DMS 273 (cell line): ENCODE results near the gene SEMA3G.
A peak's percentile ranks its signal among the peaks of the same experiment; 100 is the strongest.

ENCODE experiments used
- DNase-seq: peaks from one replicate; lab custom pipeline; 2025; ENCODE audit not compliant: unreplicated experiment; lab: John Stamatoyannopoulos, UW

SEMA3G gene

GRCh38 chr3:52479877-52480575, 35.1 kb upstream of the SEMA3G start:
- no peak for DNase-seq

GRCh38 chr3:52479037-52479876, 34.4 kb upstream of the SEMA3G start:
- no peak for DNase-seq

- DNase-seq = no peak
Observed at GRCh38 chr3:52477796-52478095, 32.8 kb upstream of the SEMA3G start.

GRCh38 chr3:52477076-52477795, 32.3 kb upstream of the SEMA3G start:
- no peak for DNase-seq

- DNase-seq = no peak
Observed at GRCh38 chr3:52473026-52473425, 28.1 kb upstream of the SEMA3G start.

- DNase-seq = no peak
Observed at GRCh38 chr3:52472239-52473000, 27.5 kb upstream of the SEMA3G start.

GRCh38 chr3:52471371-52472238, 26.7 kb upstream of the SEMA3G start:
- DNase-seq = peak; percentile 57

GRCh38 chr3:52470920-52471319, 26.0 kb upstream of the SEMA3G start:
- no peak for DNase-seq

GRCh38 chr3:52469001-52469400, 24.1 kb upstream of the SEMA3G start:
- DNase-seq = peak; percentile 91

- DNase-seq = peak; percentile 85
Observed at GRCh38 chr3:52468336-52468735, 23.4 kb upstream of the SEMA3G start.

GRCh38 chr3:52463416-52463815, 18.5 kb upstream of the SEMA3G start:
- no peak for DNase-seq

- DNase-seq = no peak
Observed at GRCh38 chr3:52461874-52462273, 17.0 kb upstream of the SEMA3G start.

GRCh38 chr3:52458770-52459545, 14.1 kb upstream of the SEMA3G start:
- DNase-seq = no peak

- DNase-seq = no peak
Observed at GRCh38 chr3:52458031-52458760, 13.3 kb upstream of the SEMA3G start.

GRCh38 chr3:52456800-52457183, 11.9 kb upstream of the SEMA3G start:
- no peak for DNase-seq

GRCh38 chr3:52456169-52456799, 11.4 kb upstream of the SEMA3G start:
- peak; percentile 37 for DNase-seq

GRCh38 chr3:52455283-52456168, 10.6 kb upstream of the SEMA3G start, which contains the start of gene NISCH:
TSS of gene NISCH (plus strand) at chr3:52455604. CDS start at chr3:52455642, 38 bp downstream.
- DNase-seq = peak; percentile 91
